GM12891 (cell line): ENCODE measurements around the gene PRSS57.

Source experiments
- PAX5 ChIP-seq: IDR thresholded peaks from 2 replicates; pipeline ENCODE4 v1.6.1; 2011; ENCODE audit warnings: low read length, moderate library complexity, mild to moderate bottlenecking; ENCODE audit not compliant: insufficient read depth, severe bottlenecking
- POLR2A ChIP-seq: IDR thresholded peaks from 2 replicates; pipeline ENCODE4 v1.6.1; 2011; ENCODE audit warnings: low read depth, low read length, control low read depth
- POLR2AphosphoS5 ChIP-seq: IDR thresholded peaks from 2 replicates; pipeline ENCODE4 v1.6.1; 2011; ENCODE audit warnings: low read depth, low read length, control low read depth
- SPI1 ChIP-seq: IDR thresholded peaks from 2 replicates; pipeline ENCODE4 v1.6.1; 2011; ENCODE audit warnings: low read depth, low read length, control low read depth
- TAF1 ChIP-seq: IDR thresholded peaks from 2 replicates; pipeline ENCODE4 v1.6.1; 2011; ENCODE audit warnings: low read depth, low read length, control low read depth

- no peak for TF ChIP-seq POLR2AphosphoS5
- no peak for TF ChIP-seq TAF1
- TF ChIP-seq SPI1 = no peak
- no peak for TF ChIP-seq POLR2A
- TF ChIP-seq PAX5 = no peak
Measured at GRCh38 chr19:660793-661426, 34.3 kb downstream of the PRSS57 start.
